Mesenchymal stem cell (in vitro differentiated cells and primary cell): ENCODE results near the gene GFER.

Experiments
- DNase-seq: peaks from one replicate; pipeline ENCODE4 v3.0.0-alpha.2; 2013
- H2AFZ ChIP-seq: one replicate; pipeline ENCODE4 v1.6.1; 2013; ENCODE audit warnings: low read depth, mild to moderate bottlenecking, control low read depth, inconsistent platforms, low read length, moderate library complexity
- H2AK5ac ChIP-seq: 2 replicates; pipeline ENCODE4 v1.6.1; 2013; ENCODE audit warnings: low read length, moderate library complexity, mild to moderate bottlenecking, inconsistent platforms; ENCODE audit not compliant: severe bottlenecking
- H2BK120ac ChIP-seq: one replicate; pipeline ENCODE4 v1.6.1; 2013; ENCODE audit warnings: low read depth, mild to moderate bottlenecking, inconsistent platforms, low read length, moderate library complexity
- H2BK12ac ChIP-seq, 2 experiments: one replicate each; pipeline ENCODE4 v1.6.1; 2013; ENCODE audit warnings: inconsistent platforms in 2 of 2, low read length in 2 of 2, mild to moderate bottlenecking in 2 of 2, moderate library complexity in 2 of 2, control low read depth in 1 of 2
- H2BK15ac ChIP-seq: one replicate; pipeline ENCODE4 v1.6.1; 2013; ENCODE audit warnings: mild to moderate bottlenecking, low read depth, inconsistent platforms; ENCODE audit not compliant: poor library complexity, severe bottlenecking
- H2BK5ac ChIP-seq: 2 replicates; pipeline ENCODE4 v1.6.1; 2013; ENCODE audit warnings: low read depth, mild to moderate bottlenecking, low read length, control low read depth, inconsistent platforms; ENCODE audit not compliant: poor library complexity, severe bottlenecking
- H3K14ac ChIP-seq, 2 experiments: one replicate each; pipeline ENCODE4 v1.6.1; 2013; ENCODE audit warnings: inconsistent platforms in 2 of 2, low read length in 2 of 2, control low read depth in 1 of 2, mild to moderate bottlenecking in 1 of 2, moderate library complexity in 1 of 2
- H3K18ac ChIP-seq, 2 experiments: one replicate each; pipeline ENCODE4 v1.6.1; 2013; ENCODE audit warnings: inconsistent platforms in 2 of 2, low read length in 2 of 2, control low read depth in 1 of 2, low read depth in 1 of 2, mild to moderate bottlenecking in 1 of 2
- H3K23ac ChIP-seq, 2 experiments: one replicate each; pipeline ENCODE4 v1.6.1; 2013; ENCODE audit warnings: inconsistent platforms in 2 of 2, low read length in 2 of 2, mild to moderate bottlenecking in 2 of 2, moderate library complexity in 2 of 2, control low read depth in 1 of 2
- H3K27ac ChIP-seq: 2 replicates; pipeline ENCODE4 v1.5.1; 2013; ENCODE audit warnings: mild to moderate bottlenecking, moderate library complexity, low read length, control low read depth, inconsistent platforms; ENCODE audit not compliant: poor library complexity, severe bottlenecking
- H3K27me3 ChIP-seq, 2 experiments: 2 replicates each; pipeline versions ENCODE4 v1.6.1 to v1.7.0; 2013; ENCODE audit warnings: low read length in 2 of 2, mild to moderate bottlenecking in 2 of 2, moderate library complexity in 2 of 2, control low read depth in 1 of 2, inconsistent platforms in 1 of 2; ENCODE audit not compliant: control insufficient read depth in 1 of 2, insufficient read depth in 1 of 2
- H3K36me3 ChIP-seq, 2 experiments: 2 replicates each; pipeline versions ENCODE4 v1.6.1 to v1.7.0; 2013; ENCODE audit warnings: low read length in 2 of 2, control low read depth in 1 of 2, inconsistent platforms in 1 of 2, low read depth in 1 of 2, mild to moderate bottlenecking in 1 of 2; ENCODE audit not compliant: insufficient read depth in 2 of 2, control insufficient read depth in 1 of 2
- H3K4ac ChIP-seq, 2 experiments: one replicate each; pipeline ENCODE4 v1.6.1; 2013; ENCODE audit warnings: inconsistent platforms in 2 of 2, low read length in 2 of 2, mild to moderate bottlenecking in 2 of 2, moderate library complexity in 2 of 2, control low read depth in 1 of 2, low read depth in 1 of 2
- H3K4me1 ChIP-seq: 2 replicates; pipeline ENCODE4 v1.6.1; 2013; ENCODE audit warnings: low read depth, low read length, control low read depth; ENCODE audit not compliant: control insufficient read depth, insufficient read depth
- H3K4me2 ChIP-seq: 2 replicates; pipeline ENCODE4 v1.6.1; 2013; ENCODE audit warnings: low read length, mild to moderate bottlenecking, inconsistent platforms; ENCODE audit not compliant: poor library complexity, severe bottlenecking
- H3K4me3 ChIP-seq, 2 experiments: 2 replicates each; pipeline versions ENCODE4 v1.5.1 to v1.7.0; 2013; ENCODE audit warnings: low read length in 2 of 2, mild to moderate bottlenecking in 2 of 2, control low read depth in 1 of 2, low read depth in 1 of 2; ENCODE audit not compliant: insufficient read depth in 1 of 2
- H3K79me1 ChIP-seq: replicated peaks from 2 replicates; pipeline ENCODE4 v1.6.1; 2013; ENCODE audit warnings: mild to moderate bottlenecking, control low read depth, low read length, inconsistent platforms; ENCODE audit not compliant: poor library complexity, severe bottlenecking
- H3K9ac ChIP-seq: 2 replicates; pipeline ENCODE4 v1.7.0; 2013; ENCODE audit warnings: mild to moderate bottlenecking, low read length, moderate library complexity
- H3K9me3 ChIP-seq: 2 replicates; pipeline ENCODE4 v1.7.0; 2013; ENCODE audit warnings: mild to moderate bottlenecking, low read length; ENCODE audit not compliant: control insufficient read depth
- H4K8ac ChIP-seq: one replicate; pipeline ENCODE4 v1.6.1; 2013; ENCODE audit warnings: inconsistent platforms, mild to moderate bottlenecking, low read length, moderate library complexity
- H4K91ac ChIP-seq: one replicate; pipeline ENCODE4 v1.6.1; 2013; ENCODE audit warnings: mild to moderate bottlenecking, low read length, inconsistent platforms
- WGBS: methylation state at CpG from one replicate; pipeline ENCODE4 v1.1.7; 2013; ENCODE audit warnings: mixed read lengths; 5-methylcytosine and 5-hydroxymethylcytosine counted together

GFER gene

DNA sequence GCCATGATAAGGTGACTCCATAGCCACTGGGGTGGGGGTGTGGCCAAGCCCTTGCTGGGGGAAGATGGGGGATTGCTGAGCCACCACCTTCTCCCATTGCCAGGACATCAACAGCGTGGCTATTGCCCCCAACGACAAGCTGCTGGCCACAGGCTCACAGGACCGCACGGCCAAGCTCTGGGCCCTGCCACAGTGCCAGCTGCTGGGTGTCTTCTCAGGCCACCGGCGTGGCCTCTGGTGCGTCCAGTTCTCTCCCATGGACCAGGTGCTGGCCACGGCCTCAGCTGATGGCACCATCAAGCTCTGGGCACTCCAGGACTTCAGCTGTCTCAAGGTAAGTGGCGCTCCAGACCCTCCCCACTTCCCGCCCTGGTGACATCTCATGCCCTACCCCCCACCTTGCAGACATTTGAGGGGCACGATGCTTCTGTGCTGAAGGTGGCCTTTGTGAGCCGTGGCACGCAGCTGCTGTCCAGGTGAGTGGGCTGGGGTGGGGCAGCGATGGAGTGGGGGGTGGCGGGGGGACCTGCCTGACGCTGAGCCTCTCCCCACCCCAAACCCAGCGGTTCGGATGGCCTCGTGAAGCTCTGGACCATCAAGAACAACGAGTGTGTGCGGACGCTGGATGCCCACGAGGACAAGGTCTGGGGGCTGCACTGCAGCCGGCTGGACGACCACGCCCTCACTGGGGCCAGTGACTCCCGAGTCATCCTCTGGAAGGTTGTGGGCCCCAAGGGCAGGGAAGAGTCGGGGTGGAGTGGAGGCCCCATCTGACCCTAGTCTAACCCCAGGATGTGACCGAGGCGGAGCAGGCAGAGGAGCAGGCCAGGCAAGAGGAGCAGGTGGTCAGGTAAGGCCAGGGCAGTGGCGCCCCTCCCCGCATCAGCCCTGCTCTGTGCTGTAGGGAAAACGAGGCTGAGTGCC lies 6.8 kb upstream of the GFER start:
- H4K8ac ChIP-seq: no peak overlapping the region
- peaks cover 32% of the 10 kb centered on the region for H3K4me1 ChIP-seq
- H3K27me3 ChIP-seq: peaks cover 27 to 31% of the 10 kb centered on the region in 2 experiments
- no peak overlapping the region for H3K23ac ChIP-seq
- no peak overlapping the region for H3K4ac ChIP-seq
- no peak overlapping the region for H2BK120ac ChIP-seq
- 95% methylated on average over 33 of the region's 33 CpGs for WGBS
- DNase-seq: no peak
- H3K79me1 ChIP-seq: peaks cover 22% of the 10 kb centered on the region
- no peak overlapping the region for H2BK5ac ChIP-seq
- peaks cover 45 to 67% of the 10 kb centered on the region in 2 experiments for H3K36me3 ChIP-seq
- no peak overlapping the region for H3K4me3 ChIP-seq
- no peak overlapping the region for H2AK5ac ChIP-seq
- no peak overlapping the region for H3K4me2 ChIP-seq
- H2BK12ac ChIP-seq: no peak overlapping the region
- no peak overlapping the region for H3K27ac ChIP-seq
- no peak overlapping the region for H4K91ac ChIP-seq
- no peak overlapping the region for H3K18ac ChIP-seq
- H2AFZ ChIP-seq: no peak overlapping the region
- no peak overlapping the region for H3K14ac ChIP-seq
- no peak overlapping the region for H2BK15ac ChIP-seq
- no peak overlapping the region for H3K9ac ChIP-seq
- no peaks in the 10 kb centered on the region for H3K9me3 ChIP-seq

DNA sequence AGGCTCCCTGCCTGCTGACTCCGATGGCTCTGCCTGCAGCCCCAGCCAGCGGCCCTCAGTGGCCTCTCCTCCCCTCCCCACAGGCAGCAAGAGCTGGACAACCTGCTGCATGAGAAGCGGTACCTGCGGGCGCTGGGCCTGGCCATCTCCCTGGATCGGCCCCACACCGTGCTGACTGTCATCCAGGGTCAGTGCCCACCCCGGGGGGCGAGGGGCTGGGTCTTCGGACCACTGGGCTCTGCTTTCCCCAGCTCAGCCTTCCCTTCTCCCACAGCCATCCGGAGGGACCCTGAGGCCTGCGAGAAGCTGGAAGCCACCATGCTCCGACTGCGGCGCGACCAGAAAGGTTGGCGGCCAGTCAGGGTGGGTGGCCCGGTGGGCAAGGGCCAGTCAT lies 6.1 kb upstream of the GFER start:
- DNase-seq: no peak
- H3K4me2 ChIP-seq: no peak overlapping the region
- peaks cover 45 to 67% of the 10 kb centered on the region in 2 experiments for H3K36me3 ChIP-seq
- H2AK5ac ChIP-seq: no peak overlapping the region
- H2AFZ ChIP-seq: no peak overlapping the region
- no peak overlapping the region for H2BK15ac ChIP-seq
- no peak overlapping the region for H3K18ac ChIP-seq
- no peak overlapping the region for H3K27ac ChIP-seq
- no peak overlapping the region for H3K4me3 ChIP-seq
- no peak overlapping the region for H2BK5ac ChIP-seq
- peaks cover 28% of the 10 kb centered on the region for H3K4me1 ChIP-seq
- H2BK12ac ChIP-seq: no peak overlapping the region
- no peaks in the 10 kb centered on the region for H3K9me3 ChIP-seq
- H3K27me3 ChIP-seq: peaks cover 32 to 37% of the 10 kb centered on the region in 2 experiments
- no peak overlapping the region for H3K9ac ChIP-seq
- peaks cover 22% of the 10 kb centered on the region for H3K79me1 ChIP-seq
- no peak overlapping the region for H3K4ac ChIP-seq
- whole genome bisulfite sequencing: over 99% methylated on average over 18 of the region's 18 CpGs
- H4K8ac ChIP-seq: no peak overlapping the region
- H4K91ac ChIP-seq: no peak overlapping the region
- no peak overlapping the region for H3K14ac ChIP-seq
- H2BK120ac ChIP-seq: no peak overlapping the region
- H3K23ac ChIP-seq: no peak overlapping the region

- 78% methylated on average over 37 of the region's 37 CpGs for WGBS
- H3K4me1 ChIP-seq: peaks cover 29% of the 10 kb centered on the region
- H2BK5ac ChIP-seq: no peak overlapping the region
- no peak overlapping the region for H3K23ac ChIP-seq
- peaks cover 20% of the 10 kb centered on the region for H3K79me1 ChIP-seq
- no peak overlapping the region for H2AK5ac ChIP-seq
- H3K18ac ChIP-seq: no peak overlapping the region
- H3K27me3 ChIP-seq: peaks cover 35 to 41% of the 10 kb centered on the region in 2 experiments
- H3K27ac ChIP-seq: no peak overlapping the region
- H4K91ac ChIP-seq: no peak overlapping the region
- no peak overlapping the region for H3K9ac ChIP-seq
- H3K9me3 ChIP-seq: no peaks in the 10 kb centered on the region
- H4K8ac ChIP-seq: no peak overlapping the region
- H2AFZ ChIP-seq: no peak overlapping the region
- no peak overlapping the region for H3K4me3 ChIP-seq
- no peak overlapping the region for H2BK15ac ChIP-seq
- H2BK120ac ChIP-seq: no peak overlapping the region
- no peak overlapping the region for H3K4me2 ChIP-seq
- no peak overlapping the region for H2BK12ac ChIP-seq
- no peak overlapping the region for H3K4ac ChIP-seq
- H3K36me3 ChIP-seq: peaks cover 45 to 67% of the 10 kb centered on the region in 2 experiments
- no peak overlapping the region for H3K14ac ChIP-seq
- DNase-seq: no peak
These were observed 5.4 kb upstream of the GFER start for GRCh38 chr16:1978476-1979120.
